Activated naive CD4-positive, alpha-beta T cell treated with anti-CD3 and anti-CD28 coated beads, Interleukin-2, amount 50 U/mL, for 72 hours (primary cell): ENCODE measurements around the gene PRKAA1. TPM values are rescaled to one million over a fixed set of nuclear protein-coding genes. Genes with fewer than 3 reads are reported as not detected.
"Not testable (repeated sequence)": the region's sequence is repeated elsewhere in the genome, so short reads cannot be mapped to it uniquely, and the experiment has no call there.

Experiments used
- ATAC-seq, 2 donors: fragments of 150-1000 bp; cut with Tn5 transposase; 2 replicates each; pipeline ENCODE4 v1.10.0; 2021; ENCODE audit warnings: mild to moderate bottlenecking in 2 of 2, moderate library complexity in 2 of 2
- DNase-seq, 2 donors: peaks; one replicate each; pipeline ENCODE4 v3.0.0; 2021 to 2022; ENCODE audit warnings: low spot score in 2 of 2
- H3K27ac Mint-ChIP-seq, 2 donors: one replicate each; pipeline ENCODE4 v1.8.0; 2022; ENCODE audit warnings: mild to moderate bottlenecking in 2 of 2, mixed read lengths in 2 of 2
- H3K36me3 Mint-ChIP-seq, 2 donors: one replicate each; pipeline ENCODE4 v1.8.0; 2022; ENCODE audit warnings: mixed read lengths in 2 of 2
- H3K9me3 Mint-ChIP-seq, 2 donors: one replicate each; pipeline ENCODE4 v1.8.0; 2022; ENCODE audit warnings: mixed read lengths in 2 of 2
- total RNA-seq, 2 donors: library from RNA; stranded (reverse); gene quantifications; one replicate each; pipeline ENCODE4 v1.2.3, GENCODE V29; 2022

PRKAA1 gene
- total RNA-seq, 2 donors from 2014 or later = 48.2 to 50.0 TPM

DNA sequence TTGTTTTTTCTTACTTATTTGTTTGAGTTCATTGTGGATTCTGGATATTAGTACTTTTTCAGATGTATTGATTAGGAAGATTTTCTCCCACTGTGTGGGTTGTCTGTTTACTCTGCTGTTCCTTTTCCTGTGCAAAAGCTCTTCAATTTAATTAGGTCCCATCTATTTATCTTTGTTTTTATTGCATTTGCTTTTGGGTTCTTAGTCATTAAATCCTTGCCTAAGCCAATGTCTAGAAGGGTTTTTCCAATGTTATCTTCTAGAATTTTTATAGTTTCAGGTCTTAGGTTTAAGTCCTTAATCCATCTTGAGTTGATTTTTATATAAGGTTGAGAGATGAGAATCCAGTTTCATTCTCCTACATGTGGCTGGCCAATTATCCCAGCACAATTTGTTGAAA lies 3.8 kb downstream of the PRKAA1 start:
- not testable (repeated sequence) for H3K9me3 Mint-ChIP-seq

GRCh38 chr5:40792691-40793090 lies 5.5 kb downstream of the PRKAA1 start:
- ATAC-seq, H3K27ac Mint-ChIP-seq, DNase-seq, H3K9me3 Mint-ChIP-seq: not testable (repeated sequence)
- peaks cover 16 to 50% of the 10 kb centered on the region in 2 donors for H3K36me3 Mint-ChIP-seq

More for the DNA sequence above, 3.8 kb downstream of the PRKAA1 start:
- DNase-seq, ATAC-seq, H3K27ac Mint-ChIP-seq: not testable (repeated sequence)
- H3K36me3 Mint-ChIP-seq = peaks cover 7 to 34% of the 10 kb centered on the region in 2 donors

- H3K36me3 Mint-ChIP-seq = peaks cover 16 to 55% of the 10 kb centered on the region in 2 donors
Measured at GRCh38 chr5:40791715-40792139, 6.4 kb downstream of the PRKAA1 start.

DNA sequence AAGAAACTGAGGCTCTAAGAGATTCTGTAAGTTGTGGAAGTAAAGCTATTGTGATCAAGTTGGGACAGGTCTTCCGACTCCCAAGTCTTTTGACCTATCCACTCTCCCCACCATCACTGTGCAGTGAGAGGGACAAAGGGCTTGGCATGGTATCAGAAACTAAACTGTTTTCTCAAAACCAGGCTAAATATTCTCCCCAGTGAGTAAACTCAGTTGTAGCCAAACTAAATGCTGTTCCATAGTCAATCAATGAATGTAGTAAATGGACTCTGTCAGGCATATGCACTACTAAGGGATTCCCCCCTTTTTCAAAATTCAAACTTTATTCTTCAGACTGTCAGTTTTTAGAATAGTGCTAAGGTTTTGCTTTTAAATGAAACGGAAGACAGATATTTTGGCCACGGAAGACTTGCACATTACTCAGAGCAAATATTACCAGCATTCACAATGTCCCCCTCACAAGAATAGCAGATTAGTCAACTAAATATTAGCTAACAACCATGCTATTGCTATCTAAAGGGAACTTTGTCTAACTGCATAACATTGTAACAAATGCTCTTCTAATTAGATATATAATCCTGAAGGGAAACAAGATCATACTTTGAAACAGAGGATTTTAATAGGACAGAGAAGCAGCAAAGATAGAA lies 7.1 kb downstream of the PRKAA1 start:
- DNase-seq (no peak), ATAC-seq (no peak)
- Mint-ChIP-seq H3K9me3 (peaks cover 0 to 8% of the 10 kb centered on the region in 2 donors), H3K36me3 (peaks cover 16 to 61% of the 10 kb centered on the region in 2 donors), H3K27ac (peak overlapping the region in 1 of 2 donors; percentile 55)

More at GRCh38 chr5:40791715-40792139, 6.4 kb downstream of the PRKAA1 start:
- no peak for ATAC-seq
- no peak for DNase-seq
- H3K27ac Mint-ChIP-seq = no peak overlapping the region
- H3K9me3 Mint-ChIP-seq = peaks cover 0 to 8% of the 10 kb centered on the region in 2 donors

DNA sequence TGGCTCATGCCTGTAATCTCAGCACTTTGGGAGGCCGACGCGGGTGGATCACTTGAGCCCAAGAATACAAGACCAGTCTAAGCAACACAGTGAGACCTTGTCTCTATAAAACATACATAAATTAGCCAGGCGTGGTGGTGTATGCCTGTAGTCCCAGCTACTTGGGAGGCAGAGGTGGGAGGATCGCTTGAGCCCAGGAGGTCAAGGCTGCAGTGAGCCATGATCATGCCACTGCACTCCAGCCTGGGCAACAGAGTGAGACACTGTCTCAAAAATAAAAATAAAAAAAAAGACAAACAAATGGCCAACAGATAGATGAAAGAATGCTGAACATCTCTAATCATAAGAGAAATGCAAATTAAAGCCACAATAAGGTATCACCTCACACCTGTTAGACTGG lies 9.2 kb downstream of the PRKAA1 start:
- H3K36me3 Mint-ChIP-seq = peaks cover 9 to 49% of the 10 kb centered on the region in 2 donors

GRCh38 chr5:40787986-40788385 lies 10.2 kb downstream of the PRKAA1 start:
- ATAC-seq = no peak
- peaks cover 0 to 8% of the 10 kb centered on the region in 2 donors for H3K9me3 Mint-ChIP-seq
- DNase-seq = no peak
- H3K27ac Mint-ChIP-seq = no peak overlapping the region
- H3K36me3 Mint-ChIP-seq = peaks cover 9 to 44% of the 10 kb centered on the region in 2 donors

More for the DNA sequence above, 9.2 kb downstream of the PRKAA1 start:
- DNase-seq, H3K27ac Mint-ChIP-seq, H3K9me3 Mint-ChIP-seq, ATAC-seq: not testable (repeated sequence)

GRCh38 chr5:40786664-40787063 lies 11.5 kb downstream of the PRKAA1 start:
- not testable (repeated sequence) for DNase-seq, H3K9me3 Mint-ChIP-seq, ATAC-seq
- Mint-ChIP-seq H3K27ac (peak overlapping the region in 1 of 2 donors; percentile 45), H3K36me3 (peaks cover 9 to 44% of the 10 kb centered on the region in 2 donors)

DNA sequence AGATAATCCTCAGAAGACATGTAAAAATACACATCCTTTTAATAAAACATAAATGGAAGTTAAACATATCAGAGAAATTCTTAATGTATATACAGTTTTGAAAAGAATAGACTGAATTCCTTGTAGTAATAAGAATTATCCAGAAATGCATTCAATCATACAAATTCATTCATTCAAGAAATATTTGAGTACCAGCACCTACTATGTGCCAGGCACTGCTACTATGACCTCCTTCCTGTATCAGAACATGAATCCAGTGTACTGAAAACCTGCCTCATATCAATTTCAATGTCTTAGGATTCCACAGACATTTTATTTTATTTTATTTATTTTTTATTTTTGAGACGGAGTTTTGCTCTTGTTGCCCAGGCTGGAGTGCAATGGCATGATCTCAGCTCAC lies 13.3 kb downstream of the PRKAA1 start:
- Mint-ChIP-seq H3K36me3 (peaks cover 9 to 35% of the 10 kb centered on the region in 2 donors), H3K27ac (no peak overlapping the region), H3K9me3 (peaks cover 0 to 8% of the 10 kb centered on the region in 2 donors)
- ATAC-seq (no peak), DNase-seq (no peak)

GRCh38 chr5:40784027-40784653 lies 14.0 kb downstream of the PRKAA1 start:
- ATAC-seq (no peak), DNase-seq (no peak)
- Mint-ChIP-seq H3K9me3 (peaks cover 0 to 8% of the 10 kb centered on the region in 2 donors), H3K36me3 (peaks cover 9 to 32% of the 10 kb centered on the region in 2 donors), H3K27ac (no peak overlapping the region)

DNA sequence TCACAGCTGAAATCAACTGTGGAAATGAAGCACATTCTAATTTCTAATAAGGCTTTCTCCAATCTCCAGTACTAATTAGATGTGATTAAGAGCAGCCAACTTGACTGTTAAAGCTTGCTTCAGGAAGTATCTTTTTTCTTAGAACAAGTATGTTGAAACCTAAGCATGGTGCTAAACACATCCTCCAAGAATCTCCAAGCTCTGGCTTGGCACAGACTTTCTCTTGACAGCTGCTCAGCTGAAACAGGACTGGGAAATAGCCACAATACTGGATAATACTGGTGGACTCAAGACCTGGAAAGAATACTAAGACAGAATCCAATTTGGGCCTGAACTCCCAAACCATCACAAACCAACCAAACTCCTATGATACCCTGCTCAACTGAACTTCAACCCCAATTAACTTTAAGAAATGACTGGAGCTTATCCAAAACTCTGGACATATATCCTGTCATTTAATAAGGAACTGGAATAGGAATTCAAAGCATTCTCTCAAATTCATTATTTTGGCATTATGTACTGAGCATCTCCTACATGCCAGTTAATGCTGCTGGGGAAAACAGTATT lies 16.2 kb downstream of the PRKAA1 start:
- no peak overlapping the region for H3K27ac Mint-ChIP-seq

GRCh38 chr5:40780858-40781257 lies 17.3 kb downstream of the PRKAA1 start:
- ATAC-seq (no peak), DNase-seq (no peak)
- Mint-ChIP-seq H3K27ac (no peak overlapping the region), H3K36me3 (peaks cover 5 to 19% of the 10 kb centered on the region in 2 donors), H3K9me3 (no peaks in the 10 kb centered on the region)

More for the DNA sequence above, 16.2 kb downstream of the PRKAA1 start:
- no peak for DNase-seq
- peaks cover under 1 to 17% of the 10 kb centered on the region in 2 donors for H3K36me3 Mint-ChIP-seq
- ATAC-seq = no peak
- no peaks in the 10 kb centered on the region for H3K9me3 Mint-ChIP-seq

DNA sequence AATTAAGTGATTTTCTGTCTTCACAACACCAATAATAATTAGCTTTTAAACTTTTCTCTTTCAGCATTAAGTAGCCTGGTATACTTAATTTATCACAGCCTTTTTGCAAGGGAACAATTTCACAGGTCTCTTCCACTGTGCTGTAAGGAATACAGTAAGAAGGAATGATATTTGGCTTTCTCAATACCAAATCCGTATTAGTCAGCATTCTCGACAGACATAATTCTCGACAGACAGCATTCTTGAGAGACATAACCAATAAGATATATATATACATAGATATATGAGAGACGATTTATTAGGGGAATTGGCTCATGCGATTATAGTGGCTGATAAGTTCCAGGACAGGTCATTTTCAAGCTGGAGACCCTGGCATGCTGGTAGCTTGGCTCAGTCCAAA lies 18.0 kb downstream of the PRKAA1 start:
- DNase-seq = no peak
- no peak overlapping the region for H3K27ac Mint-ChIP-seq
- H3K9me3 Mint-ChIP-seq = no peaks in the 10 kb centered on the region
- ATAC-seq = no peak
- H3K36me3 Mint-ChIP-seq = peaks cover 5 to 17% of the 10 kb centered on the region in 2 donors

DNA sequence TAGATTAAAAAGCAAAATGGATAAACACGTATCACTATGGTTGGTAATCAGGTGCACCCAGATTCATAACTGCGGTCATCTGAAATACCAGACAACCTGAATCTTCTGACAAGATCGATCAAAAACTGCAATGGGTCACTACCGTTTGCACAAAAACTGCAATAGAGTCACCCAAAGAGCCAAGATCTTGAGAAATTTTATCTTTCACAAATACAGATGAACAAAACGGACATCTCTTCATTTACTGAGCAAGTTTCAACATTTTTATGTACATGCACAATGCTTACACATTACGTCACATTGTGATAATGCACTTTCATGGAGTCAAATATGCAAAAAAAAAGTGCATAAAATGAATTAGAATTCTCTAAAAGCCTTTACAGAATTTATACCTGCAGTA lies 18.6 kb downstream of the PRKAA1 start:
- ATAC-seq = no peak
- DNase-seq = no peak
- Mint-ChIP-seq H3K36me3 (peaks cover 5 to 17% of the 10 kb centered on the region in 2 donors), H3K27ac (no peak overlapping the region), H3K9me3 (no peaks in the 10 kb centered on the region)

- no peak for ATAC-seq
- no peak overlapping the region for H3K27ac Mint-ChIP-seq
Measured at GRCh38 chr5:40778133-40778532, 20.0 kb downstream of the PRKAA1 start.

DNA sequence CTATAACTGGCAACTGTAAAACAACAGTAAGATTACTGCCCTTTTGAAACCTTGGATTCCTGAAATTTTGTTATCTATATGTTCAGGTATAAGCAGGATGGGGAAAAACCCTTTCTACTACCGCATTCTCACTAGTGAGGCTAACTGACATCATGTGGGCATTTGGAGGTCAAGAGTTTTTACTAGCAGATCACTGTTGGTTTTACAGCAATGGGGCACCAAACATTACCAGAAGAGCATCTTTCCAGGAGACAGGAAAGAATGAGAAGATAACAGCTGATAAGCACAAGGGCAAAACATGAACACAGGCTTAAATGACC lies 21.6 kb downstream of the PRKAA1 start:
- no peaks in the 10 kb centered on the region for H3K9me3 Mint-ChIP-seq
- H3K27ac Mint-ChIP-seq = peak overlapping the region in 1 of 2 donors; percentile 40
- ATAC-seq (peak in 1 of 2 donors; percentile 59), DNase-seq (no peak)
- H3K36me3 Mint-ChIP-seq = peaks cover 10 to 17% of the 10 kb centered on the region in 2 donors

More at GRCh38 chr5:40778133-40778532, 20.0 kb downstream of the PRKAA1 start:
- no peaks in the 10 kb centered on the region for H3K9me3 Mint-ChIP-seq
- DNase-seq = no peak
- H3K36me3 Mint-ChIP-seq = peaks cover 10 to 17% of the 10 kb centered on the region in 2 donors

DNA sequence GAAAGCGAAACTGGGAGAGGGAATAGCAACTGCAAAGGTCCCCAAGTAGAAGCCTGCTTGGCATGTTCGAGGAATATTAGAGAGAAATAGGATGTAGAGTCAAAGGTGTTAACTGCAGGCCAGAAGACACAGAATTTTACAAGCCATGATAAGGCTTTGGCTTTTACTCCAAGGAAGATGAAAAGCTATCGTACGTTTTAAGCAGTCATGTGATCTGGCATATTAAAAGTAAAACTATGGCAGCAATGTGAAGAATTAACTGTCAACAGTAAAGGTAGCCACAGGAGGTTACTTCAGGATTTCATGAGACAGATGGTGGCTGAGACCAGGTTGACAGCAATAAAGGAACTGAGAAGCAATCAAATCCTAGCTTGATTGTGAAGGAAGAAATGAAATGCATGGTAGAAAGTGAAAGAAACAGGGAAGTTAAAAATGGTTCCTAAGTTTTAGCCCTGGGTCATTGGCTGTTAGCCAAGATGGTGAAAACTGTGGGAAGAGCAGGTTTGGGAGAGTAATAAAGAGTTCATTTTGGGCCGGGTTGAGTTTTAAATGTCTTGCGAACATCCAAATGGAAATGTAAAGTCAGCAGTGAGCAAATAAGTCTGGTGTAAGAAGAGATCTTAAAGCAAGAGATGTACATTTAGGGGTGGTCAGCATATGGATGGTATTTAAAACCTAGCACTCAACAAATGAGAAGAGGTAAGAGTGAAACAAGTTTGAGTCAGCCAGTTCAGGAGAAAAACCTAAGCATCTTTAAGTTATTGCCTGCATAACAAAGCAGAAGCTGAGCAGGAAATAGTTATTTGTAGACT lies 22.1 kb downstream of the PRKAA1 start:
- DNase-seq = no peak
- Mint-ChIP-seq H3K9me3 (no peaks in the 10 kb centered on the region), H3K27ac (peak overlapping the region; percentile 4 to 40), H3K36me3 (peaks cover 10 to 17% of the 10 kb centered on the region in 2 donors)
- peak in 1 of 2 donors; percentile 61 for ATAC-seq
